Brain microvascular endothelial cell (primary cell): ENCODE results near the gene CAMK2A.

Experiments
- DNase-seq: peaks from one replicate; pipeline ENCODE4 v3.0.0-alpha.2; 2020
- H3K27ac ChIP-seq: fragments of 250-450 bp; sonication (Bioruptor Pico); 2 replicates; pipeline ENCODE4 v1.5.1; 2020; ENCODE audit warnings: mild to moderate bottlenecking, moderate library complexity
- H3K27me3 ChIP-seq: fragments of 250-450 bp; sonication (Bioruptor Pico); replicated peaks from 2 replicates; pipeline ENCODE4 v1.5.1; 2020; ENCODE audit warnings: mild to moderate bottlenecking
- H3K36me3 ChIP-seq: fragments of 250-450 bp; sonication (Bioruptor Pico); replicated peaks from 2 replicates; pipeline ENCODE4 v1.5.1; 2020; ENCODE audit warnings: mild to moderate bottlenecking
- H3K4me3 ChIP-seq: 2 replicates; pipeline ENCODE4 v1.5.1; 2011; ENCODE audit warnings: low read depth, mild to moderate bottlenecking, control low read depth, low read length, moderate library complexity
- CTCF ChIP-seq: IDR thresholded peaks from 2 replicates; pipeline ENCODE4 v1.5.1; 2011; ENCODE audit warnings: low read depth, mild to moderate bottlenecking, moderate library complexity, low read length, control low read depth, inconsistent platforms; ENCODE audit errors: missing control alignments
- in situ Hi-C: cut with HindIII; loops from 2 replicates; pipeline ENCODE4 v1.10.0; 2017; ENCODE audit warnings: low sequenced_read_pairs, low pct_ligation_motif_present

The CAMK2A gene

GRCh38 chr5:150313921-150314716, 24.5 kb upstream of the CAMK2A start:
- in situ Hi-C loops, result no loop called here
- Histone ChIP-seq H3K36me3 (no peaks in the 10 kb centered on the region), H3K27ac (no peak overlapping the region), H3K4me3 (no peak overlapping the region), H3K27me3 (no peaks in the 10 kb centered on the region)
- TF ChIP-seq CTCF, result no peak
- no peak for DNase-seq

- in situ Hi-C loops, result no loop called here
- no peaks in the 10 kb centered on the region for H3K36me3 ChIP-seq
- H3K27ac ChIP-seq, result no peak overlapping the region
Measured at GRCh38 chr5:150313501-150313900, 23.9 kb upstream of the CAMK2A start.

GRCh38 chr5:150312518-150312917, 22.9 kb upstream of the CAMK2A start:
- no peak for DNase-seq
- no peaks in the 10 kb centered on the region for H3K27me3 ChIP-seq
- no peak overlapping the region for H3K4me3 ChIP-seq
- H3K36me3 ChIP-seq, result no peaks in the 10 kb centered on the region
- TF ChIP-seq CTCF, result no peak
- no peak overlapping the region for H3K27ac ChIP-seq
- in situ Hi-C loops, result no loop called here

More at GRCh38 chr5:150313501-150313900, 23.9 kb upstream of the CAMK2A start:
- TF ChIP-seq CTCF, result no peak
- Histone ChIP-seq H3K4me3 (no peak overlapping the region), H3K27me3 (no peaks in the 10 kb centered on the region)
- DNase-seq, result no peak

- no peak for DNase-seq
- in situ Hi-C loops, result no loop called here
- Histone ChIP-seq H3K36me3 (no peaks in the 10 kb centered on the region), H3K4me3 (no peak overlapping the region), H3K27ac (no peak overlapping the region), H3K27me3 (no peaks in the 10 kb centered on the region)
- TF ChIP-seq CTCF, result no peak
Measured at GRCh38 chr5:150311015-150311692, 21.6 kb upstream of the CAMK2A start.

- H3K4me3 ChIP-seq, result no peak overlapping the region
- H3K27ac ChIP-seq, result no peak overlapping the region
- DNase-seq, result no peak
- no peak for TF ChIP-seq CTCF
- no peaks in the 10 kb centered on the region for H3K27me3 ChIP-seq
- in situ Hi-C loops, result no loop called here
- no peaks in the 10 kb centered on the region for H3K36me3 ChIP-seq
Measured at GRCh38 chr5:150310246-150310645, 20.7 kb upstream of the CAMK2A start.
